Kidney (tissue), 14 donors: ENCODE data around the gene NAP1L4. TPM values are rescaled to one million over a fixed set of nuclear protein-coding genes. Genes with fewer than 3 reads are reported as not detected.
A peak's percentile ranks its signal among the peaks of the same experiment; 100 is the strongest.

Experiments used
- DNase-seq, 5 donors: peaks; one replicate each; pipeline ENCODE4 v3.0.0-alpha.2; 2013 to 2020
- FAIRE-seq: peaks from 2 replicates; lab custom pipeline; 2012; peaks lifted over from hg19 to GRCh38; lab: Jason Lieb, UNC
- H3K27ac ChIP-seq, 2 donors: one replicate each; pipeline ENCODE4 v1.7.0; 2013; ENCODE audit warnings: low read depth in 2 of 2, low read length in 2 of 2, inconsistent platforms in 1 of 2
- H3K27me3 ChIP-seq: one replicate; pipeline ENCODE4 v1.7.1; 2013; ENCODE audit warnings: low read length, inconsistent platforms; ENCODE audit not compliant: control insufficient read depth, insufficient read depth
- H3K36me3 ChIP-seq, 3 donors: one replicate each; pipeline versions ENCODE4 v1.7.0 to v1.7.1; 2013; ENCODE audit warnings: low read length in 3 of 3, control low read depth in 1 of 3, inconsistent platforms in 1 of 3; ENCODE audit not compliant: insufficient read depth in 3 of 3, control insufficient read depth in 2 of 3
- H3K4me1 ChIP-seq, 3 donors: one replicate each; pipeline versions ENCODE4 v1.7.0 to v1.7.1; 2013; ENCODE audit warnings: low read length in 3 of 3, inconsistent platforms in 1 of 3, low read depth in 1 of 3; ENCODE audit not compliant: control insufficient read depth in 2 of 3, insufficient read depth in 2 of 3
- H3K4me3 ChIP-seq, 3 donors: one replicate each; pipeline versions ENCODE4 v1.7.0 to v1.8.1; 2013; ENCODE audit warnings: low read length in 3 of 3, control low read depth in 1 of 3, inconsistent platforms in 1 of 3
- H3K9ac ChIP-seq, 3 donors: one replicate each; pipeline versions ENCODE4 v1.7.0 to v1.7.1; 2013; ENCODE audit warnings: low read length in 3 of 3, control low read depth in 1 of 3, inconsistent platforms in 1 of 3
- H3K9me3 ChIP-seq, 3 donors: one replicate each; pipeline versions ENCODE4 v1.7.0 to v1.7.1; 2013; ENCODE audit warnings: low read length in 3 of 3, control low read depth in 1 of 3, inconsistent platforms in 1 of 3; ENCODE audit not compliant: control insufficient read depth in 2 of 3, insufficient read depth in 1 of 3
- intact Hi-C: fragments of 100-400 bp; cut with DNase I; formaldehyde crosslinking; loops from one replicate; pipeline ENCODE4 v1.11.1; 2022
- polyA plus RNA-seq: library from polyadenylated mRNA; stranded (reverse); fragments of 350-450 nt; fragmentation: Illumina TruSeq; extraction: RNeasy Lipid Tissue Mini Kit (QIAGEN cat#74804); gene quantifications from one replicate; pipeline ENCODE4 v1.2.3, GENCODE V29; 2014; ENCODE audit warnings: low read depth, low replicate concordance; ENCODE audit not compliant: insufficient read depth
- total RNA-seq: library from RNA; stranded (reverse); fragmentation: NEBNext Ultra II Directional; extraction: Animal tissue kit (Norgen Biotek cat#: 25700); gene quantifications from one replicate; pipeline ENCODE4 v1.2.1, GENCODE V29; 2021
- TF ChIP-seq, protein P1 (sequence below): IDR thresholded peaks from 3 replicates; pipeline ENCODE4 v1.5.1; 2012; ENCODE audit warnings: mild to moderate bottlenecking, moderate library complexity, borderline replicate concordance; ENCODE audit not compliant: insufficient read depth; ENCODE audit errors: extremely low read depth
- donor health status: control.
- donor health status: control.
- donor health status: control.
- donor health status: control.
- donor health status: control.
- donor health status: DM: yes; HTN: yes; CAD: no.
- donor health status: Normal renal cell carcinoma (clear cell type).

The NAP1L4 gene
- total and polyA plus RNA-seq, 2 donors from 2014 or later: 120 to 133 TPM

DNA sequence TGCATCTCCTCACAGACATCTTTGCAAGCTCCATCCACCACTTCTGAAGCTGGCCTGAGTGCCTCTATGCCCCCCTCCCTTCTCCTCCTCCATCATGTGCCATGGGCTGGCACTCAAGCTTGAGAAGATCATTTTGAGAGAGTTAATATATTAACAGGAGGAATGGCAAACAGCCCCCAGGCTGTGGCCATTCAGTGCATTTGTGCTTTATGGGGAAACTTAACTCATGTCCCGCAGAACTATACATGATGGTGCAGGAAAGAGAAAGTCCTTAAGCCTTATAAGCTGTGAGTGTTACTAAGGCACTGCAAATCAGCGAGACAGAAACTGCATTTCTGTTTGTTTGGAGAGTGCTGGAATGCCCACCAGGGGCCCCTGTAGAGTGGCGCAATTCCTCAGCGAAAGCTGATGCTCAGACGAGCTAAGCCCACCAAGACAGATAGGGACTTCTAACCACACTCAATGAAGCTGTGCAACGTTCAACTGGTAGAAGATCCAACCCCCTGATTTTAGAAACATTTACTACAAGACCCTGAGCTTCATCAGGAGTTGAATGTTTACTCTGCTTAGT, 36.1 kb downstream of the NAP1L4 start:
- Histone ChIP-seq H3K27ac (peak overlapping the region in 1 of 2 donors; percentile 14), H3K9ac (peak overlapping the region in 1 of 3 donors; percentile 31), H3K9me3 (no peaks in the 10 kb centered on the region), H3K27me3 (no peaks in the 10 kb centered on the region), H3K4me1 (peaks cover 0 to 8% (median 6%) of the 10 kb centered on the region in 3 donors), H3K36me3 (peaks cover 6 to 68% (median 43%) of the 10 kb centered on the region in 3 donors), H3K4me3 (no peak overlapping the region)
- TF ChIP-seq, protein P1, sequence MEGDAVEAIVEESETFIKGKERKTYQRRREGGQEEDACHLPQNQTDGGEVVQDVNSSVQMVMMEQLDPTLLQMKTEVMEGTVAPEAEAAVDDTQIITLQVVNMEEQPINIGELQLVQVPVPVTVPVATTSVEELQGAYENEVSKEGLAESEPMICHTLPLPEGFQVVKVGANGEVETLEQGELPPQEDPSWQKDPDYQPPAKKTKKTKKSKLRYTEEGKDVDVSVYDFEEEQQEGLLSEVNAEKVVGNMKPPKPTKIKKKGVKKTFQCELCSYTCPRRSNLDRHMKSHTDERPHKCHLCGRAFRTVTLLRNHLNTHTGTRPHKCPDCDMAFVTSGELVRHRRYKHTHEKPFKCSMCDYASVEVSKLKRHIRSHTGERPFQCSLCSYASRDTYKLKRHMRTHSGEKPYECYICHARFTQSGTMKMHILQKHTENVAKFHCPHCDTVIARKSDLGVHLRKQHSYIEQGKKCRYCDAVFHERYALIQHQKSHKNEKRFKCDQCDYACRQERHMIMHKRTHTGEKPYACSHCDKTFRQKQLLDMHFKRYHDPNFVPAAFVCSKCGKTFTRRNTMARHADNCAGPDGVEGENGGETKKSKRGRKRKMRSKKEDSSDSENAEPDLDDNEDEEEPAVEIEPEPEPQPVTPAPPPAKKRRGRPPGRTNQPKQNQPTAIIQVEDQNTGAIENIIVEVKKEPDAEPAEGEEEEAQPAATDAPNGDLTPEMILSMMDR: no peak
- DNase-seq (peak in 3 of 5 donors; percentile 62 to 78 (median 74)), FAIRE-seq (no peak)
- intact Hi-C loops: no loop called here

DNA sequence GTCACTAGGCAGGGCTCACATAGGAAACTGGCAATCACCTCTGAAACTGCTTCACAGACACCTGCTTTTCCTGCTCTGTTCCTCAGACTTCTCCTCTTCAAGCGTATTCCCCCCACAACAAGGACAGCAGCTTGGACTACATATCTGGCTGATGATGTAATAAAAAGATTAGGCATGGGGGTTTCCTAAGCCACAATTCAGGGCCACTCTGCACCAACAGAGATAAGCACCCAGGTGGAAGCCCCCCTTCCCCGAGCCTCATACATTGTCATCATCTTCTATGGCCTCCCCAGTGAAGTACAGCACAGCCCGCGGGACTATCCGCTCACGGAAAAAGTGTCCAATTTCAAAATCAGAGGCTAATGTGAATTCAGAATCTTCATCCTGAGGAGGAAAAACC, 37.9 kb downstream of the NAP1L4 start:
- peaks cover 6 to 79% (median 41%) of the 10 kb centered on the region in 3 donors for H3K36me3 ChIP-seq
- H3K27me3 ChIP-seq: no peaks in the 10 kb centered on the region
- TF ChIP-seq, protein P1: no peak
- intact Hi-C loops: no loop called here
- DNase-seq (no peak), FAIRE-seq (no peak)
- peaks cover 0 to 8% (median 6%) of the 10 kb centered on the region in 3 donors for H3K4me1 ChIP-seq
- H3K9ac ChIP-seq: no peak overlapping the region
- H3K9me3 ChIP-seq: no peaks in the 10 kb centered on the region
- no peak overlapping the region for H3K4me3 ChIP-seq
- no peak overlapping the region for H3K27ac ChIP-seq

DNA sequence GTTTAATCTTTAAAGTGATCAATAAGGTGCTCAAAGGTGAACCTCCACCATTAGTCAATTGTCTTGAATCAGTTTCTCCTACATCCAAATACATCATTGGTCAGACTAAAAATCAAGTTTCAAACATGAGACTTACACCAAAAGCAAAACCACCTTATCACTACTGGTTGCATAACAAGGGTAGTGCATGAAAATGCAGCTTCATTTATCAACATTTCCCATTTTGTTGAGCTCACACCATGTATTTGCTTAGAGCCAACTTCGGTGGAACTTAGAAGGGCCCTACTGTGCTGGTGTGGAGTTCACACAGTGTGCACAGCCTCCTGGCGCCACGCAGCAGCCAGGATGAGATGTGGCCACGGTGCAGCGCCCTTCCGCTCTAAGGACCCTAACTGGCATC, 39.8 kb downstream of the NAP1L4 start:
- H3K9ac ChIP-seq: no peak overlapping the region
- FAIRE-seq (no peak), DNase-seq (no peak)
- H3K4me3 ChIP-seq: no peak overlapping the region
- no peaks in the 10 kb centered on the region for H3K27me3 ChIP-seq
- peaks cover 5 to 81% (median 36%) of the 10 kb centered on the region in 3 donors for H3K36me3 ChIP-seq
- H3K9me3 ChIP-seq: no peaks in the 10 kb centered on the region
- H3K27ac ChIP-seq: no peak overlapping the region
- peaks cover 0 to 8% (median 6%) of the 10 kb centered on the region in 3 donors for H3K4me1 ChIP-seq
- TF ChIP-seq, protein P1: no peak
- intact Hi-C loops: no loop called here
